GM18907 (cell line): ENCODE measurements around the gene DYNC1I2.
A peak's percentile ranks its signal among the peaks of the same experiment; 100 is the strongest.

ENCODE experiments used
- ATAC-seq: cut with Tn5 transposase; IDR thresholded peaks from one replicate; pipeline ENCODE4 v1.9.1; 2021; ENCODE audit warnings: mild to moderate bottlenecking, moderate library complexity; ENCODE audit not compliant: unreplicated experiment

DYNC1I2 gene

GRCh38 chr2:171687287-171688128 is at the start of gene DYNC1I2:
Gene DYNC1I2 (plus strand): TSS chr2:171687469. CDS start chr2:171690156, 2,687 bp downstream.
- ATAC-seq = peak; percentile 90

- ATAC-seq = no peak
Observed at GRCh38 chr2:171651667-171652415, 35.4 kb upstream of the DYNC1I2 start.

GRCh38 chr2:171652416-171652785 is 34.9 kb upstream of the DYNC1I2 start:
- ATAC-seq = peak; percentile 74

GRCh38 chr2:171655586-171655985 is 31.7 kb upstream of the DYNC1I2 start:
- no peak for ATAC-seq

- no peak for ATAC-seq
Observed at GRCh38 chr2:171667041-171667440, 20.2 kb upstream of the DYNC1I2 start.

- ATAC-seq = no peak
Observed at GRCh38 chr2:171668183-171668582, 19.1 kb upstream of the DYNC1I2 start.

GRCh38 chr2:171669121-171669520 is 18.1 kb upstream of the DYNC1I2 start:
- no peak for ATAC-seq

GRCh38 chr2:171670655-171671054 is 16.6 kb upstream of the DYNC1I2 start:
- no peak for ATAC-seq

GRCh38 chr2:171671867-171672266 is 15.4 kb upstream of the DYNC1I2 start:
- no peak for ATAC-seq

GRCh38 chr2:171673905-171674304 is 13.4 kb upstream of the DYNC1I2 start:
- no peak for ATAC-seq

GRCh38 chr2:171675810-171676345 is 11.4 kb upstream of the DYNC1I2 start:
- no peak for ATAC-seq

GRCh38 chr2:171678619-171679018 is 8.7 kb upstream of the DYNC1I2 start:
- no peak for ATAC-seq

- peak; percentile 27 for ATAC-seq
Observed at GRCh38 chr2:171688129-171688465, 828 bp downstream of the DYNC1I2 start.

GRCh38 chr2:171692331-171692730 is 5.1 kb downstream of the DYNC1I2 start:
- no peak for ATAC-seq

- no peak for ATAC-seq
Observed at GRCh38 chr2:171702781-171703556, 15.7 kb downstream of the DYNC1I2 start.

GRCh38 chr2:171703574-171704347 is 16.5 kb downstream of the DYNC1I2 start:
- no peak for ATAC-seq

- ATAC-seq = no peak
Observed at GRCh38 chr2:171706152-171706803, 19.0 kb downstream of the DYNC1I2 start.

- no peak for ATAC-seq
Observed at GRCh38 chr2:171707752-171708151, 20.5 kb downstream of the DYNC1I2 start.

GRCh38 chr2:171709011-171709685 is 21.9 kb downstream of the DYNC1I2 start:
- ATAC-seq = no peak
